NT2/D1 (cell line): ENCODE results near the gene IL31RA.

Experiments used
- SUZ12 ChIP-seq: IDR thresholded peaks from 2 replicates; pipeline ENCODE4 v1.6.1; 2011; ENCODE audit not compliant: insufficient read length, insufficient read depth; ENCODE audit errors: extremely low read depth
- YY1 ChIP-seq: IDR thresholded peaks from 2 replicates; pipeline ENCODE4 v1.6.1; 2011; ENCODE audit not compliant: insufficient read length, insufficient read depth
- ZNF274 ChIP-seq: IDR thresholded peaks from 2 replicates; pipeline ENCODE4 v1.6.1; 2011; ENCODE audit warnings: mild to moderate bottlenecking, low read depth, low read length

GRCh38 chr5:55969956-55970355 is 118.8 kb downstream of the IL31RA start:
- TF ChIP-seq SUZ12 (no peak), ZNF274 (no peak), YY1 (no peak)
